Placental pericyte (primary cell): Measurements from ENCODE around the gene INHBB. TPM values are rescaled to one million over a fixed set of nuclear protein-coding genes. Genes with fewer than 3 reads are reported as not detected.

ENCODE experiments used
- total RNA-seq: library from RNA; depleted of rRNA; stranded (reverse); fragments of >200 nt; gene quantifications from 2 replicates; pipeline ENCODE4 v1.2.3, GENCODE V29; 2012

The INHBB gene
- not detected in 2 replicates for total RNA-seq

GRCh38 chr2:120346026-120346666 lies at the start of gene INHBB:
TSS of gene INHBB (plus strand) at chr2:120346136. CDS start at chr2:120346189, 53 bp downstream.

Other genes with a start within 250 kb of the INHBB start
- 35.9 and 47.1 TPM in 2 replicates for gene TMEM185B, start 122.7 kb upstream of the INHBB start, total RNA-seq
- 44.4 and 67.4 TPM in 2 replicates for gene RALB, start 93.3 kb upstream of the INHBB start, total RNA-seq